HepG2 (cell line): ENCODE results near the gene CYP4A11. TPM values are rescaled to one million over a fixed set of nuclear protein-coding genes. Genes with fewer than 3 reads are reported as not detected.

Source experiments
- ATAC-seq: fragments of 200-7000 bp; cut with Tn5 transposase; 3 replicates; pipeline ENCODE4 v1.9.1; 2020; ENCODE audit warnings: mild to moderate bottlenecking, moderate library complexity
- BruUV-seq: library from RNA; stranded (reverse); fragments of 400-500 nt; replicated peaks from 2 replicates; lab custom pipeline; 2021; lab: Mats Ljungman, UMichigan
- CTCF ChIA-PET: fragments of 300-600 bp; formaldehyde crosslinking; extraction: SDS; loops from one replicate; lab custom pipeline; 2021; ENCODE audit warnings: low total read pairs, inconsistent platforms, low intra/inter-chr PET ratio; lab: Yijun Ruan, JAX
- POLR2A ChIA-PET: fragments of 350-600 bp; sonication (Branson Sonifier 250); formaldehyde crosslinking; loops from one replicate; lab custom pipeline; 2020; ENCODE audit warnings: antibody characterized with exemption, inconsistent platforms; lab: Yijun Ruan, JAX
- DNase-seq: peaks from one replicate; pipeline ENCODE4 v3.0.0-alpha.2; 2015; ENCODE audit warnings: low spot score
- FAIRE-seq: peaks from 3 replicates; lab custom pipeline; 2011; peaks lifted over from hg19 to GRCh38; lab: Jason Lieb, UNC
- H2AFZ ChIP-seq: one replicate; pipeline ENCODE4 v1.6.1; 2011; ENCODE audit warnings: low read length, inconsistent platforms
- H3K27ac ChIP-seq: fragments of 300-600 bp; 3 replicates; pipeline ENCODE4 v1.8.0; 2011; ENCODE audit warnings: mixed run types, mild to moderate bottlenecking, mixed read lengths, low read length, inconsistent platforms; ENCODE audit not compliant: insufficient read depth; ENCODE audit errors: extremely low read length
- H3K27me3 ChIP-seq, 2 experiments: fragments of 200-600 bp in 1 of 2; 2 replicates in 1 of 2; 3 replicates in 1 of 2; pipeline versions ENCODE4 v1.6.0 to v1.8.0; 2011; ENCODE audit warnings: low read length in 2 of 2, mild to moderate bottlenecking in 2 of 2, moderate library complexity in 2 of 2, inconsistent platforms in 1 of 2; ENCODE audit not compliant: insufficient read depth in 2 of 2, control insufficient read depth in 1 of 2
- H3K36me3 ChIP-seq, 2 experiments: fragments of 200-600 bp in 1 of 2; replicated peaks in 1 of 2; 2 replicates in 1 of 2; 3 replicates in 1 of 2; pipeline versions ENCODE4 v1.5.1 to v1.8.0; 2011; ENCODE audit warnings: low read length in 2 of 2, inconsistent platforms in 1 of 2; ENCODE audit not compliant: insufficient read depth in 2 of 2, control insufficient read depth in 1 of 2
- H3K4me1 ChIP-seq: 2 replicates; pipeline ENCODE4 v1.5.1; 2012; ENCODE audit warnings: low read length, inconsistent platforms; ENCODE audit not compliant: insufficient read depth
- H3K4me2 ChIP-seq: 2 replicates; pipeline ENCODE4 v1.6.0; 2011; ENCODE audit warnings: low read depth, low read length, inconsistent platforms
- H3K4me3 ChIP-seq, 3 experiments: fragments of 200-600 bp in 1 of 3; sonication (generic), shearing (Covaris generic) in 1 of 3; replicated peaks in 1 of 3; 2 replicates each; pipeline ENCODE4 v1.5.1; 2011 to 2016; ENCODE audit warnings: low read length in 3 of 3, inconsistent platforms in 2 of 3, low read depth in 2 of 3, mild to moderate bottlenecking in 2 of 3, control low read depth in 1 of 3, mixed read lengths in 1 of 3; ENCODE audit not compliant: insufficient read depth in 1 of 3
- H3K79me2 ChIP-seq: one replicate; pipeline ENCODE4 v1.6.1; 2011; ENCODE audit warnings: low read length, inconsistent platforms; ENCODE audit not compliant: insufficient read depth
- H3K9ac ChIP-seq: 2 replicates; pipeline ENCODE4 v1.6.0; 2011; ENCODE audit warnings: mild to moderate bottlenecking, low read depth, low read length, inconsistent platforms; ENCODE audit not compliant: insufficient read depth
- H3K9me3 ChIP-seq: 2 replicates; pipeline ENCODE4 v1.5.1; 2012; ENCODE audit warnings: mild to moderate bottlenecking, low read length
- H4K20me1 ChIP-seq: 2 replicates; pipeline ENCODE4 v1.6.0; 2011; ENCODE audit warnings: inconsistent platforms, mild to moderate bottlenecking, low read length, moderate library complexity; ENCODE audit not compliant: insufficient read depth
- ARID2 ChIP-seq: sonication (generic); formaldehyde crosslinking; IDR thresholded peaks from 2 replicates; pipeline ENCODE4 v1.8.1; 2022; ENCODE audit warnings: mild to moderate bottlenecking, missing genetic modification reagents, borderline replicate concordance
- DNMT3B ChIP-seq: conservative IDR thresholded peaks from 2 replicates; pipeline ENCODE4 v1.6.1; 2016; ENCODE audit warnings: missing biosample characterization, control low read depth
- KDM2A ChIP-seq: sonication (generic); formaldehyde crosslinking; IDR thresholded peaks from 2 replicates; pipeline ENCODE4 v1.4.0; 2020; ENCODE audit warnings: low read depth, missing genetic modification reagents, borderline replicate concordance
- MED1 ChIP-seq: sonication (generic); formaldehyde crosslinking; IDR thresholded peaks from 2 replicates; pipeline ENCODE4 v1.4.0; 2020; ENCODE audit warnings: missing genetic modification reagents
- MIER2 ChIP-seq: IDR thresholded peaks from 2 replicates; pipeline ENCODE4 v1.6.1; 2016; ENCODE audit warnings: missing biosample characterization, missing genetic modification reagents
- REPIN1 ChIP-seq: sonication (generic); formaldehyde crosslinking; IDR thresholded peaks from 2 replicates; pipeline ENCODE4 v1.8.0; 2022; ENCODE audit warnings: missing genetic modification reagents, low read depth, mild to moderate bottlenecking, borderline replicate concordance
- ZBTB1 ChIP-seq: sonication (generic); formaldehyde crosslinking; IDR thresholded peaks from 2 replicates; pipeline ENCODE4 v1.4.0; 2020; ENCODE audit warnings: missing genetic modification reagents, borderline replicate concordance
- ZNF10 ChIP-seq: sonication (generic); formaldehyde crosslinking; IDR thresholded peaks from 2 replicates; pipeline ENCODE4 v1.4.0; 2020; ENCODE audit warnings: mild to moderate bottlenecking, low read depth, missing genetic modification reagents, borderline replicate concordance
- ZNF12 ChIP-seq: sonication (generic); formaldehyde crosslinking; IDR thresholded peaks from 2 replicates; pipeline ENCODE4 v1.5.0; 2020; ENCODE audit warnings: missing genetic modification reagents
- ZNF331 ChIP-seq: sonication (generic); formaldehyde crosslinking; IDR thresholded peaks from 2 replicates; pipeline ENCODE4 v1.4.0; 2020; ENCODE audit warnings: missing genetic modification reagents
- ZNF432 ChIP-seq: sonication (generic); formaldehyde crosslinking; IDR thresholded peaks from 2 replicates; pipeline ENCODE4 v1.5.0; 2020; ENCODE audit warnings: missing genetic modification reagents, mild to moderate bottlenecking, borderline replicate concordance
- WGBS: methylation state at CpG from one replicate; pipeline ENCODE4 v1.1.6; 2017; ENCODE audit warnings: low lambda C conversion rate; 5-methylcytosine and 5-hydroxymethylcytosine counted together
- in situ Hi-C: cut with HindIII; loops from 2 replicates; pipeline ENCODE4 v1.10.0; 2017; ENCODE audit warnings: low pct_unique_long_range_greater_than_20kb; ENCODE audit not compliant: extremely low pct_ligation_motif_present
- intact Hi-C: fragments of 100-400 bp; cut with micrococcal nuclease; formaldehyde crosslinking; loops from one replicate; pipeline ENCODE4 v1.10.0; 2022; ENCODE audit not compliant: unreplicated experiment
- polyA plus RNA-seq, 8 experiments: library from polyadenylated mRNA; depleted of rRNA in 3 of 8; stranded (reverse) in 7 of 8; unstranded in 1 of 8; fragments of >200 nt; fragmentation: Illumina TruSeq in 4 of 8; extraction: Trizol in 4 of 8; gene quantifications; 2 replicates each; pipeline versions ENCODE4 v1.2.1 to v1.2.3, GENCODE V29; 2011 to 2016; ENCODE audit warnings: low read depth in 4 of 8, missing spikeins in 1 of 8, mixed read lengths in 1 of 8; ENCODE audit not compliant: insufficient read depth in 1 of 8
- total RNA-seq, 5 experiments: library from RNA; depleted of rRNA; stranded (reverse); fragments of >200 nt; fragmentation: Illumina TruSeq; extraction: Trizol; gene quantifications; 2 replicates each; pipeline ENCODE4 v1.2.3, GENCODE V29; 2016; ENCODE audit warnings: low read depth in 1 of 5
- TF ChIP-seq, protein P1 (sequence below): sonication (generic); formaldehyde crosslinking; IDR thresholded peaks from 2 replicates; pipeline ENCODE4 v1.5.0; 2020; ENCODE audit warnings: missing genetic modification reagents
- TF ChIP-seq, protein P2 (sequence below): sonication (generic); formaldehyde crosslinking; IDR thresholded peaks from 2 replicates; pipeline ENCODE4 v1.5.1; 2020; ENCODE audit warnings: missing genetic modification reagents, mild to moderate bottlenecking, borderline replicate concordance
- TF ChIP-seq, protein P3 (sequence below): sonication (generic); formaldehyde crosslinking; IDR thresholded peaks from 2 replicates; pipeline ENCODE4 v1.4.0; 2020; ENCODE audit warnings: missing genetic modification reagents, borderline replicate concordance
- TF ChIP-seq, protein P4 (sequence below): IDR thresholded peaks from 2 replicates; pipeline ENCODE4 v1.6.1; 2016; ENCODE audit warnings: mild to moderate bottlenecking

The CYP4A11 gene
- total and polyA plus RNA-seq, 2 of the 13 experiments (the other 11 are each of a cell fraction or from before 2014, with no cell fraction given) = not detected

DNA sequence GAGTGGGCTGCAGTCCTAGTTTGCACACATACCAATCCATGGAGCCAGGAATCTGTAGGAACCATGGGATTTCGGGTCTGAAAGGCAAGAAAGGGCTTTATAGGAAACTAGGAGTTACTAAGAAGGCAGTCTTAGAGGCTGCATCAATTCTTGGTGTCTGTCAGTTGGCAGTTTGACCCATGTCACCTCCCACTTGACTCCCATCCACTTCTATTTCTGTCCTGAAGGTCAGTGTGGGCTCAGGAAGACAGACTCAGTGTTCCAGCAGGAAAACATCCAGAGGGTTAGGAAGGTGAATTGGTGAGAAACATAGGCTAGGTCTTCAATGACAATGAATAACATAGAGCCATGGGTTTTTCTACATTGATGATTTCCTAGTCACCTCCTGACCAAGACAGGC lies 4.0 kb downstream of the CYP4A11 start (continued):
- TF ChIP-seq, protein P1, sequence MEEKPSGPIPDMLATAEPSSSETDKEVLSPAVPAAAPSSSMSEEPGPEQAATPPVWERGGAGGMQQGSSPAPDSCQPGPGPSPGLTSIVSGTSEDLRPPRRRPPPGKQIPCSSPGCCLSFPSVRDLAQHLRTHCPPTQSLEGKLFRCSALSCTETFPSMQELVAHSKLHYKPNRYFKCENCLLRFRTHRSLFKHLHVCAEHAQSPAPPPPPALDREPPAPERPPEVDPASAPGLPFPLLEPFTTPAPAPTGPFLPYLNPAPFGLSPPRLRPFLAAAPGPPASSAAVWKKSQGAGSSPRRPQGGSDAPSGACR = no peak
- TF ChIP-seq ZNF432 (CRISPR knock-in tag) (no peak), MIER2 (CRISPR knock-in tag) (no peak), MED1 (no peak), ZNF12 (CRISPR knock-in tag) (no peak), DNMT3B (CRISPR knock-in tag) (no peak)
- TF ChIP-seq, all 625 proteins: peak for 0

DNA sequence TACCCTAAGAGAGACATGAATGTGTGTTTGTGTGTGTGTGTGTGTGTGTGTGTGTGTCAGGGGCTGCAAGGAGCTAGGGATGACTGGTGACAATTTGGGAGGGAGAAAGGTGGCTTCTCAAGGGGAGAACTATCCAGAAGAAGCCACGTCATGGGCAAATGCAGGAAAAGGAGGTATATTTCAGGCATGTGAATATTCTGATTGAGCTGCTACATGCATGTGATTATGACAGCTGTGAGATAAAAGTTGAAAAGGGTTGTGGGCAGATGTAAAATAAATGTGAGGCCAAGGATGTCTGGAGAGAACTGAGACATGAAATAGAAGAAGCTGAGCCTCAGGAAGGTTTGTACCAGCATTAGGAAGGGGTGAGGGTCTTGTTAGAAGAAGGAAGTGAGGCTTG lies 4.5 kb downstream of the CYP4A11 start:
- Histone ChIP-seq H3K36me3 (no peaks in the 10 kb centered on the region), H4K20me1 (no peaks in the 10 kb centered on the region), H3K9me3 (no peaks in the 10 kb centered on the region), H3K9ac (no peak overlapping the region), H3K4me1 (peaks cover 18% of the 10 kb centered on the region), H3K27ac (no peak overlapping the region), H3K79me2 (no peaks in the 10 kb centered on the region), H3K4me3 (no peak overlapping the region), H3K4me2 (no peak overlapping the region), H3K27me3 (no peaks in the 10 kb centered on the region; a peak in 1 of 5 replicates), H2AFZ (no peak overlapping the region)
- ChIA-PET CTCF (no interaction called here), POLR2A (no interaction called here)
- no TSS peak for BruUV-seq
- DNase-seq (no peak), ATAC-seq (no peak), FAIRE-seq (no peak)
- WGBS = 0% methylated on average over 1 of the region's 1 CpG
- in situ Hi-C loops = loop anchor here (25.0 kb wide), 1 partner anchor 201 kb away; the partner anchor contains the start of gene CYP4A22
- intact Hi-C loops = loop anchor here (10.0 kb wide), 2 partner anchors 192 to 208 kb away; no protein-coding TSS in a partner anchor
- TF ChIP-seq, protein P2, sequence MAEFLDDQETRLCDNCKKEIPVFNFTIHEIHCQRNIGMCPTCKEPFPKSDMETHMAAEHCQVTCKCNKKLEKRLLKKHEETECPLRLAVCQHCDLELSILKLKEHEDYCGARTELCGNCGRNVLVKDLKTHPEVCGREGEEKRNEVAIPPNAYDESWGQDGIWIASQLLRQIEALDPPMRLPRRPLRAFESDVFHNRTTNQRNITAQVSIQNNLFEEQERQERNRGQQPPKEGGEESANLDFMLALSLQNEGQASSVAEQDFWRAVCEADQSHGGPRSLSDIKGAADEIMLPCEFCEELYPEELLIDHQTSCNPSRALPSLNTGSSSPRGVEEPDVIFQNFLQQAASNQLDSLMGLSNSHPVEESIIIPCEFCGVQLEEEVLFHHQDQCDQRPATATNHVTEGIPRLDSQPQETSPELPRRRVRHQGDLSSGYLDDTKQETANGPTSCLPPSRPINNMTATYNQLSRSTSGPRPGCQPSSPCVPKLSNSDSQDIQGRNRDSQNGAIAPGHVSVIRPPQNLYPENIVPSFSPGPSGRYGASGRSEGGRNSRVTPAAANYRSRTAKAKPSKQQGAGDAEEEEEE (CRISPR knock-in tag) = no peak
- TF ChIP-seq ZNF331 (CRISPR knock-in tag) (no peak), REPIN1 (CRISPR knock-in tag) (no peak), ZBTB1 (CRISPR knock-in tag) (no peak), ZNF10 (CRISPR knock-in tag) (no peak), KDM2A (CRISPR knock-in tag) (no peak), ARID2 (CRISPR knock-in tag) (no peak)
- TF ChIP-seq, protein P3, sequence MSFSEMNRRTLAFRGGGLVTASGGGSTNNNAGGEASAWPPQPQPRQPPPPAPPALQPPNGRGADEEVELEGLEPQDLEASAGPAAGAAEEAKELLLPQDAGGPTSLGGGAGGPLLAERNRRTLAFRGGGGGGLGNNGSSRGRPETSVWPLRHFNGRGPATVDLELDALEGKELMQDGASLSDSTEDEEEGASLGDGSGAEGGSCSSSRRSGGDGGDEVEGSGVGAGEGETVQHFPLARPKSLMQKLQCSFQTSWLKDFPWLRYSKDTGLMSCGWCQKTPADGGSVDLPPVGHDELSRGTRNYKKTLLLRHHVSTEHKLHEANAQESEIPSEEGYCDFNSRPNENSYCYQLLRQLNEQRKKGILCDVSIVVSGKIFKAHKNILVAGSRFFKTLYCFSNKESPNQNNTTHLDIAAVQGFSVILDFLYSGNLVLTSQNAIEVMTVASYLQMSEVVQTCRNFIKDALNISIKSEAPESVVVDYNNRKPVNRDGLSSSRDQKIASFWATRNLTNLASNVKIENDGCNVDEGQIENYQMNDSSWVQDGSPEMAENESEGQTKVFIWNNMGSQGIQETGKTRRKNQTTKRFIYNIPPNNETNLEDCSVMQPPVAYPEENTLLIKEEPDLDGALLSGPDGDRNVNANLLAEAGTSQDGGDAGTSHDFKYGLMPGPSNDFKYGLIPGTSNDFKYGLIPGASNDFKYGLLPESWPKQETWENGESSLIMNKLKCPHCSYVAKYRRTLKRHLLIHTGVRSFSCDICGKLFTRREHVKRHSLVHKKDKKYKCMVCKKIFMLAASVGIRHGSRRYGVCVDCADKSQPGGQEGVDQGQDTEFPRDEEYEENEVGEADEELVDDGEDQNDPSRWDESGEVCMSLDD = no peak
- TF ChIP-seq, protein P4, sequence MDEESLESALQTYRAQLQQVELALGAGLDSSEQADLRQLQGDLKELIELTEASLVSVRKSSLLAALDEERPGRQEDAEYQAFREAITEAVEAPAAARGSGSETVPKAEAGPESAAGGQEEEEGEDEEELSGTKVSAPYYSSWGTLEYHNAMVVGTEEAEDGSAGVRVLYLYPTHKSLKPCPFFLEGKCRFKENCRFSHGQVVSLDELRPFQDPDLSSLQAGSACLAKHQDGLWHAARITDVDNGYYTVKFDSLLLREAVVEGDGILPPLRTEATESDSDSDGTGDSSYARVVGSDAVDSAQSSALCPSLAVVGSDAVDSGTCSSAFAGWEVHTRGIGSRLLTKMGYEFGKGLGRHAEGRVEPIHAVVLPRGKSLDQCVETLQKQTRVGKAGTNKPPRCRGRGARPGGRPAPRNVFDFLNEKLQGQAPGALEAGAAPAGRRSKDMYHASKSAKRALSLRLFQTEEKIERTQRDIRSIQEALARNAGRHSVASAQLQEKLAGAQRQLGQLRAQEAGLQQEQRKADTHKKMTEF = no peak
